C4-2B (cell line): ENCODE data around the gene SSTR5.

Experiments
- CTCF ChIP-seq: fragments of 450-650 bp; conservative IDR thresholded peaks from 2 replicates; pipeline ENCODE4 v1.5.1; 2017; ENCODE audit warnings: mild to moderate bottlenecking
- ZFX ChIP-seq: fragments of 450-650 bp; IDR thresholded peaks from 2 replicates; pipeline ENCODE4 v1.6.1; 2017

DNA sequence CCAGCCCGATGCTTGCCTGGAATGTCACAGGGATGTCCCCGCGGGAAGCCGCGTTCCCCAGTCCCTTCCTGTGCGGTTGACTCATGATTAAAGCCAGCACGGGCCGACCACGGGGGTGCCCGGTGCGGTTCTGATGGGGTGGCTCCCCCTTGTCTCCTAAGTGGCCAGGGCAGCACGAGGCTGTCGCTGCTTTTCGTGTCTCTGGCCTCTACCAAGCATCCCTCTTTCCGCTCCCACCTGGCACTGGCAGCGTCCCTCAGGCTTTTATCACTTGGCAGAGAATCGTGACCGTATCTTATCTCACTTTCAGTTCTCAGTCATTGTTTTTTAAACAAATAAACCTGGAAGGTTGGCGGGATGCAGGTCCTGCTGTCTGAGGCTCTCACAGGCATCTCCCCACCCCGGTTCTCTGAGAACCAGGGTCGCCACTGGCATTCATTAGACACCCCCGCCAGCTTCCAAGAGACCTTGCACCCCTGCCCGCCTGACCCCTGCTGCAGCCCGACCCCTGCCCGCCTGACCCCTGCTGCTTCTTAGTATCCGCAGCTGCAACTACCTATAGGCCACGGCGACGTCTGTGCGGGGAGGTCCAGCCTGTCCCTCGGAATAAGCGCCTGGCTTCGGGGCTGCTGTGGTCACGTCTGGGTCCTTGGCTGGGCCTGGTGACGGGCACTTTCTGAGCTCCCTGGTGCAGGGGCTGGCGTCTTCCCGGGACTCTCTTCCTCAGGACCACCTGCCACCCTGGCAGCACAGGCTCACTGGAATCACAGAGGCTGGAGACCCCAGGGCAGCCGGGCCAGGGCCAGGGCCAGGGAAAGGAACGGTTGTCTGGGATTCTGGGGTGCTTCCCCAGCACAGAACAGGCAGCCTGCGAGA, 16.0 kb downstream of the SSTR5 start:
- TF ChIP-seq CTCF (no peak), ZFX (no peak)
